Fibroblast of lung (primary cell): ENCODE measurements around the gene CALR3. TPM values are rescaled to one million over a fixed set of nuclear protein-coding genes. Genes with fewer than 3 reads are reported as not detected.

ENCODE experiments used
- DNase-seq, 2 donors: peaks; one replicate each; pipeline versions ENCODE4 v3.0.0 to v3.0.0-alpha.2; 2010; ENCODE audit warnings: low read depth in 2 of 2
- H2AFZ ChIP-seq: 2 replicates; pipeline ENCODE4 v1.5.1; 2012; ENCODE audit warnings: low read length, control low read depth, inconsistent platforms
- H3K27ac ChIP-seq: 2 replicates; pipeline ENCODE4 v1.5.1; 2011; ENCODE audit warnings: low read length, control low read depth; ENCODE audit not compliant: insufficient read depth
- H3K27me3 ChIP-seq: 2 replicates; pipeline ENCODE4 v1.5.1; 2011; ENCODE audit warnings: mild to moderate bottlenecking, low read length; ENCODE audit not compliant: control insufficient read depth, insufficient read depth
- H3K36me3 ChIP-seq: 2 replicates; pipeline ENCODE4 v1.5.1; 2011; ENCODE audit warnings: low read length; ENCODE audit not compliant: control insufficient read depth, insufficient read depth
- H3K4me1 ChIP-seq: 2 replicates; pipeline ENCODE4 v1.5.1; 2011; ENCODE audit warnings: low read length; ENCODE audit not compliant: control insufficient read depth, insufficient read depth; ENCODE audit errors: extremely low read depth
- H3K4me2 ChIP-seq: 2 replicates; pipeline ENCODE4 v1.5.1; 2011; ENCODE audit warnings: low read length, control low read depth; ENCODE audit not compliant: insufficient read depth; ENCODE audit errors: extremely low read depth
- H3K4me3 ChIP-seq, 4 experiments: fragments of 200-600 bp in 1 of 4; sonication (generic) in 1 of 4; replicated peaks in 1 of 4; 2 replicates each; pipeline ENCODE4 v1.5.1; 2011 to 2016; ENCODE audit warnings: low read length in 4 of 4, low read depth in 3 of 4, mild to moderate bottlenecking in 3 of 4, control low read depth in 2 of 4, inconsistent platforms in 1 of 4, mixed read lengths in 1 of 4; ENCODE audit not compliant: insufficient read depth in 1 of 4; ENCODE audit errors: control extremely low read depth in 1 of 4
- H3K79me2 ChIP-seq: 2 replicates; pipeline ENCODE4 v1.5.1; 2012; ENCODE audit warnings: mild to moderate bottlenecking, low read length, inconsistent platforms; ENCODE audit not compliant: control insufficient read depth, insufficient read depth
- H3K9ac ChIP-seq: 2 replicates; pipeline ENCODE4 v1.5.1; 2011; ENCODE audit warnings: mild to moderate bottlenecking, low read length, control low read depth; ENCODE audit not compliant: insufficient read depth
- H3K9me3 ChIP-seq: 2 replicates; pipeline ENCODE4 v1.5.1; 2012; ENCODE audit warnings: low read depth, low read length; ENCODE audit not compliant: control insufficient read depth, insufficient read depth
- H4K20me1 ChIP-seq: 2 replicates; pipeline ENCODE4 v1.5.1; 2011; ENCODE audit warnings: low read length; ENCODE audit not compliant: control insufficient read depth, insufficient read depth; ENCODE audit errors: extremely low read depth
- CTCF ChIP-seq, 2 donors: IDR thresholded peaks in 1 of 2; conservative IDR thresholded peaks in 1 of 2; 1 replicate in 1 of 2; 2 replicates in 1 of 2; pipeline ENCODE4 v1.5.1; 2011 to 2012; ENCODE audit warnings: low read length in 2 of 2, control low read depth in 1 of 2, inconsistent platforms in 1 of 2, low read depth in 1 of 2, mild to moderate bottlenecking in 1 of 2
- EZH2 ChIP-seq: IDR thresholded peaks from 2 replicates; pipeline ENCODE4 v1.5.1; 2012; ENCODE audit warnings: low read length, control low read depth, mild to moderate bottlenecking; ENCODE audit errors: missing control alignments
- polyA plus RNA-seq, 2 donors: library from polyadenylated mRNA; depleted of rRNA in 1 of 2; stranded (reverse) in 1 of 2; unstranded in 1 of 2; fragments of >200 nt; gene quantifications; 2 replicates each; pipeline ENCODE4 v1.2.1, GENCODE V29; 2011 to 2012; ENCODE audit warnings: missing spikeins in 1 of 2
- total RNA-seq: library from RNA; depleted of rRNA; stranded (reverse); fragments of >200 nt; gene quantifications from 2 replicates; pipeline ENCODE4 v1.2.1, GENCODE V29; 2014

CALR3 gene
- total and polyA plus RNA-seq, 2 donors (not counting 1 experiment from before 2014, with no cell fraction given), result not detected

DNA sequence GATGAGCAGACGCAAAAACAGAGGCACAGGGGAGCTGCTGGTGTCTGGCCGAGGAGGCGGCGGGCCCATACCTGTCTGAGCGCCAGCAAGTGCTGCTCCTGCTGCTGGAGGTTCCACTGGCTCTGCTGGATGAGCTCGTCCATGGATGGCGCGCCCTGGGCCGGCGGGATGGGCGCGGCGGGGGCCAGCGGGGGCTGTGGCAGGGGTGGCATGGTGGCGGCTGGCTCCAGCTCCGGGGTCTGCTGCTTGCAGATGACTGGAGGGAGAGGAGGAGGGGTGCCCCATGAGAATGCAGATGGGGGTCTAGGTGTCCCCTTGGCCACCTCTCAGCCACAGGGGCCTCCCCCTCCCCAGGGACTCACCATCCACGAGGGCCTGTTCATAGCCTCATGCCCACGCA, 39.4 kb upstream of the CALR3 start:
- Histone ChIP-seq H3K27ac (no peak overlapping the region), H3K4me3 (no peak overlapping the region), H2AFZ (no peak overlapping the region), H3K9me3 (no peaks in the 10 kb centered on the region), H4K20me1 (no peaks in the 10 kb centered on the region), H3K79me2 (peaks cover 43% of the 10 kb centered on the region), H3K9ac (no peak overlapping the region), H3K4me1 (no peaks in the 10 kb centered on the region), H3K36me3 (peaks cover 31% of the 10 kb centered on the region), H3K27me3 (no peaks in the 10 kb centered on the region), H3K4me2 (no peak overlapping the region)
- TF ChIP-seq EZH2 (no peak), CTCF (conservative IDR thresholded peaks at IDR 0.05 in 1 of 2, IDR thresholded peaks at IDR 0.05 in 1 of 2; ENCODE audit: low read depth in 1 of 2, low read length in 2 of 2) (no peak)
- DNase-seq, result no peak

- H3K27me3 ChIP-seq, result no peaks in the 10 kb centered on the region
- TF ChIP-seq EZH2, result no peak
- no peak for TF ChIP-seq CTCF (conservative IDR thresholded peaks at IDR 0.05 in 1 of 2, IDR thresholded peaks at IDR 0.05 in 1 of 2; ENCODE audit: low read depth in 1 of 2, low read length in 2 of 2)
- no peak overlapping the region for H3K27ac ChIP-seq
- peaks cover 19% of the 10 kb centered on the region for H3K79me2 ChIP-seq
- no peak overlapping the region for H3K4me3 ChIP-seq
- no peaks in the 10 kb centered on the region for H3K4me1 ChIP-seq
- H4K20me1 ChIP-seq, result no peaks in the 10 kb centered on the region
- H3K4me2 ChIP-seq, result no peak overlapping the region
- no peak overlapping the region for H2AFZ ChIP-seq
- no peaks in the 10 kb centered on the region for H3K9me3 ChIP-seq
- DNase-seq, result no peak
- H3K9ac ChIP-seq, result no peak overlapping the region
- peaks cover 38% of the 10 kb centered on the region for H3K36me3 ChIP-seq
Observed at GRCh38 chr19:16532440-16533234, 36.7 kb upstream of the CALR3 start.

- no peaks in the 10 kb centered on the region for H3K9me3 ChIP-seq
- no peak overlapping the region for H3K4me2 ChIP-seq
- no peak for TF ChIP-seq EZH2
- TF ChIP-seq CTCF (conservative IDR thresholded peaks at IDR 0.05 in 1 of 2, IDR thresholded peaks at IDR 0.05 in 1 of 2; ENCODE audit: low read depth in 1 of 2, low read length in 2 of 2), result no peak
- no peak for DNase-seq
- H3K79me2 ChIP-seq, result peaks cover 9% of the 10 kb centered on the region
- H3K4me1 ChIP-seq, result no peaks in the 10 kb centered on the region
- no peak overlapping the region for H3K9ac ChIP-seq
- no peak overlapping the region for H3K27ac ChIP-seq
- H2AFZ ChIP-seq, result no peak overlapping the region
- no peak overlapping the region for H3K4me3 ChIP-seq
- H3K27me3 ChIP-seq, result no peaks in the 10 kb centered on the region
- no peaks in the 10 kb centered on the region for H4K20me1 ChIP-seq
- peaks cover 42% of the 10 kb centered on the region for H3K36me3 ChIP-seq
Observed at GRCh38 chr19:16531380-16531669, 35.4 kb upstream of the CALR3 start.
